ENCODE data around the gene APBA1. TPM values are rescaled to one million over a fixed set of nuclear protein-coding genes. Genes with fewer than 3 reads are reported as not detected.

APBA1 gene
- total RNA-seq, 1 experiment from 2014 or later: under 0.01 TPM

- DNase-seq: peak; percentile 76
- Histone ChIP-seq H3K4me3 (peak overlapping the region; percentile 48), H3K27me3 (no peaks in the 10 kb centered on the region), H3K36me3 (no peaks in the 10 kb centered on the region), H3K9me3 (no peaks in the 10 kb centered on the region)
These were observed 582 bp upstream of the APBA1 start for GRCh38 chr9:69672596-69673310.

GRCh38 chr9:69671311-69671878 lies 776 bp downstream of the APBA1 start:
- Histone ChIP-seq H3K36me3 (no peaks in the 10 kb centered on the region), H3K27me3 (no peaks in the 10 kb centered on the region), H3K9me3 (no peaks in the 10 kb centered on the region), H3K4me3 (no peak overlapping the region)
- no peak for DNase-seq

DNA sequence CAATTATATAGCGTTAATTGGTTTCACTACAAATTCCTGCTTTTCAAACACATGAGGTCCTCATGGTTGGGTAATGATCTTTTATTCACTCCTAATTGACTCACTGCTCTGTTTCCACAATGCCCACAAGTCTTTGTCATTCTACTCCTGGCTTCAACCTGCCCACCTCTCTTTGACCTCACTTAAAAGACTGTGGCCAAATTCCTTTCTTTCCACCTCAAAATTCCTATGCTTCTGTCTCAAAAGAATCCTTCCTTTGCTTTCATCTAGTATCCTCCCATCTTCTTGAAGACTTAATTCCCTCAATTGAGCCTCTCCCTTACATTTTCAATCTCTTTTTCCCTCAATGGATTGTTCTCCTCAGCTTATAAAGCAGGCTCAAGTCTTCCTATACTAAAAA lies 4.9 kb downstream of the APBA1 start:
- DNase-seq: no peak
- Histone ChIP-seq H3K9me3 (no peaks in the 10 kb centered on the region), H3K27me3 (no peaks in the 10 kb centered on the region; the same call in 1 of the 2 replicates), H3K36me3 (no peaks in the 10 kb centered on the region), H3K4me3 (no peak overlapping the region)

DNA sequence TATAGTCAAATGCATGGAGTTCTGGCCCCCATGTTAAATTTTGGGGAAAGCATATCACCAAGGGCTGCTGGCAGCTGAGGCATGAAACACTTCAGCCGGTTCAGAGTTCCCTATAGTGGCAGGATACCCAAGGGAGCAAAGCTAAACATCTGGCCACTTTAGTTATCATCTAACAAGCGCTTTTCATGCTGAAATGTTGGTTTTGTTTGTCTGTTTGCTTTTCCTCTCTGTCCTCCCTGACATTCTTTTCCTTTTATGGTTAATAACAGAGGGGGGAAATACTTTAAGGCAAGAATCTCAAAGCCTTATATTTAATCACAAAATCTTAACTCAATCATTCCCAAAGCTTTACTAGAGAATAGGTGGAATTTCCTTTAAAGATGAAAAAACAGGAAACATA lies 11.9 kb downstream of the APBA1 start:
- Histone ChIP-seq H3K9me3 (no peaks in the 10 kb centered on the region), H3K27me3 (no peaks in the 10 kb centered on the region; the same call in 1 of the 2 replicates), H3K4me3 (no peak overlapping the region), H3K36me3 (no peaks in the 10 kb centered on the region)
- no peak for DNase-seq

GRCh38 chr9:69658987-69659675 lies 13.0 kb downstream of the APBA1 start:
- Histone ChIP-seq H3K27me3 (no peaks in the 10 kb centered on the region), H3K4me3 (no peak overlapping the region), H3K9me3 (no peaks in the 10 kb centered on the region), H3K36me3 (no peaks in the 10 kb centered on the region)
- no peak for DNase-seq

GRCh38 chr9:69657269-69657668 lies 14.9 kb downstream of the APBA1 start:
- Histone ChIP-seq H3K36me3 (no peaks in the 10 kb centered on the region), H3K27me3 (no peaks in the 10 kb centered on the region), H3K9me3 (no peaks in the 10 kb centered on the region), H3K4me3 (no peak overlapping the region)
- no peak for DNase-seq

DNA sequence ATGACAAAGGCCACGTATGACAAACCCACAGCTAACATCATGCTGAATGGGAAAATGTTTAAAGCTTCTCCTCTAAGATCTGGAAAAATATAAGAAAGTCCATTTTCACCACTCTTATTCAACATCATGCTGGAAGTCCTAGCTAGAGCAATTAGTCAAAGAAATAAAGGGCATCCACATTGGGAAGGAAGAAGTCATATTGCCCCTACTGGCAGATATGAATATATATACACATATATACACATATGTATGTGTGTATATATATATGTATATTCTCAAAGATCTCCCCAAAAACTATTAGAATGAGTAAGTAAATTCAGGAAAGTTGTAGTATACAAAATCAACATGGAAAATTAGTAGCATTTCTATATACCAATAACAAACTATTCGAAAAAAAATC lies 17.1 kb downstream of the APBA1 start:
- H3K9me3 ChIP-seq: no peaks in the 10 kb centered on the region
- no peaks in the 10 kb centered on the region for H3K27me3 ChIP-seq
- DNase-seq: no peak
- H3K4me3 ChIP-seq: no peak overlapping the region
- no peaks in the 10 kb centered on the region for H3K36me3 ChIP-seq

DNA sequence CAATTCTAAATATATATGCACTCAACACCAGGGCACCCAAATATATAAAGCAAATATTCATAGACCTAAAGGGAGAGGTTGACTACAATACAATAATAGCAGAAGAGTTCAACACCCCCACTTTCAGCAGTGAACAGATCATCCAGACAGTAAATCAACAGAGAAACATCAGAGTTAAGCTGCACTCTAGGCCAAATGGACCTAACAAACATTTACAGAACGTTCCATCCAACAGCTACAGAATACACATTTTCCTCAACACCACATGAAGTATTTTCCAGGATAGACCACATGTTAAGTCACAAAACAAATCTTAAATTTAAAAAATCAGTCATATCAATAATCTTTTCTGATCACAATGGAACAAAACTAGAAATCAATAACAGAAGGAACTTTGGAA lies 18.9 kb downstream of the APBA1 start:
- DNase-seq: no peak
- Histone ChIP-seq H3K4me3 (no peak overlapping the region), H3K36me3 (no peaks in the 10 kb centered on the region), H3K27me3 (no peaks in the 10 kb centered on the region), H3K9me3 (no peaks in the 10 kb centered on the region)

GRCh38 chr9:69649566-69650250 lies 22.5 kb downstream of the APBA1 start:
- Histone ChIP-seq H3K27me3 (no peaks in the 10 kb centered on the region), H3K36me3 (no peaks in the 10 kb centered on the region), H3K9me3 (no peaks in the 10 kb centered on the region), H3K4me3 (no peak overlapping the region)
- DNase-seq: no peak

DNA sequence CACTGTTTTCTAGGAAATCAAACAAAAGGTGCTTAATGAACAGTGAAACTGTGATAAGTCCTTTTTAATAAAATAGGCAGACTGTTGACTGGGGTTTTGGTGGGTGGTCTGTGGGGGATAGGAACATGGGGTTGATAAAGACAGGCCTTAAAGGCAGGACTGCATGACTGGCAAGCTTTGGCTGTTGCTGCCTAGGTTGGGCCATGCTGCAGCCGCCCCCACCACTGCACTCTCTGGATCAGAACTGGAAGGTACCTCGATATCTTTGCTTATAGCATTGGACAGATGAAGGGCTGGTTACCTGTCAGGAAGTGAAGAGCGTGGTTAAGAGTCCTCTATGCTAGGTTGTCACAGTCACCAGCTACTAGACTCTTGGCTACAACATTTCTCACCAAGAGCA lies 24.4 kb downstream of the APBA1 start:
- DNase-seq: no peak
- H3K27me3 ChIP-seq: no peaks in the 10 kb centered on the region
- H3K9me3 ChIP-seq: no peaks in the 10 kb centered on the region
- H3K36me3 ChIP-seq: no peaks in the 10 kb centered on the region
- no peak overlapping the region for H3K4me3 ChIP-seq

DNA sequence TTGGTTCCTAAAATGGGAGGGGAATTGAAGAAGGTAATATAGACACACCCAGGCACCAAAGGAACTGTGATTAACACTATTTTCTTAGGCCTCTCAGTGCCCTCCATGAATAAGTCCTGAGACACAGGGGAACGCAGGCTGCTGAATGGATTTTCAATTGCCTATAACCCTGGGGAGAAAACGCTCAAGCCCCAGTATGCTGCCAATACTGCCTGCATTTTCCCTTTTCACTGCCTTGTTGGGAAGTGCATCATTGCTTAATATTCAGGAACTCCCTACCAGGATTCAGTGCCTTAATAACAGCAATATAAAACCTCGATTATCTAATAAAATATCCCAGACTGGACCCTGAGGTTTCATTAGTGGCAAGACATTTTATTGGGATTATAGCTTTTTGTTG lies 25.4 kb downstream of the APBA1 start:
- no peak for DNase-seq
- Histone ChIP-seq H3K27me3 (no peaks in the 10 kb centered on the region), H3K9me3 (no peaks in the 10 kb centered on the region), H3K4me3 (no peak overlapping the region), H3K36me3 (no peaks in the 10 kb centered on the region)

DNA sequence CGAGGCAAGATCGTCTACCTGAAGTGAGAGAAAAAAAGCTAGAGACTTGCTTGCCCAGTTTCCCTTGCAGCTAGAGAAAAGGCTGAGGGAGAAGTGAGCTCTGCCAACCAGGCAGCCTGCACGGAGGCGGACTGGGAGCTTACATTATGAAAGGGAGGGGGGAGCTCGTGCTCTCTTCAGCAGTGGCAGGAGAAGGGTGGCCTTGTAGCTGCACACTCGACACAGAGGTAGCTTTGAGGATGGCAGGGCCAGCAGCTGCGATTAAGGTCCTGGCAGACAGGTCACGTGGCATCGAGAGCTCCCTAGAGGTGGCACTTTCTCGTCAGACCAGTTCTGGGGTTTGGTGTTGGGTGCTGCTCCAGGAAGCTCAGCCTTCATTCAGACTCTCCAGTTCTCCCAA lies 26.7 kb downstream of the APBA1 start:
- H3K36me3 ChIP-seq: no peaks in the 10 kb centered on the region
- no peak overlapping the region for H3K4me3 ChIP-seq

GRCh38 chr9:69643098-69643497 lies 29.1 kb downstream of the APBA1 start:
- Histone ChIP-seq H3K36me3 (no peaks in the 10 kb centered on the region), H3K9me3 (no peaks in the 10 kb centered on the region), H3K27me3 (no peaks in the 10 kb centered on the region), H3K4me3 (no peak overlapping the region)
- DNase-seq: no peak

More for the DNA sequence above, 26.7 kb downstream of the APBA1 start:
- Histone ChIP-seq H3K27me3 (no peaks in the 10 kb centered on the region), H3K9me3 (no peaks in the 10 kb centered on the region)
- no peak for DNase-seq

- no peaks in the 10 kb centered on the region for H3K9me3 ChIP-seq
- no peaks in the 10 kb centered on the region for H3K36me3 ChIP-seq
- no peak overlapping the region for H3K4me3 ChIP-seq
- DNase-seq: no peak
- H3K27me3 ChIP-seq: no peaks in the 10 kb centered on the region
These were observed 34.4 kb downstream of the APBA1 start for GRCh38 chr9:69637817-69638200.

GRCh38 chr9:69637193-69637816 lies 34.9 kb downstream of the APBA1 start:
- no peaks in the 10 kb centered on the region for H3K9me3 ChIP-seq
- no peak overlapping the region for H3K4me3 ChIP-seq
- no peaks in the 10 kb centered on the region for H3K36me3 ChIP-seq
- no peaks in the 10 kb centered on the region for H3K27me3 ChIP-seq
- no peak for DNase-seq

DNA sequence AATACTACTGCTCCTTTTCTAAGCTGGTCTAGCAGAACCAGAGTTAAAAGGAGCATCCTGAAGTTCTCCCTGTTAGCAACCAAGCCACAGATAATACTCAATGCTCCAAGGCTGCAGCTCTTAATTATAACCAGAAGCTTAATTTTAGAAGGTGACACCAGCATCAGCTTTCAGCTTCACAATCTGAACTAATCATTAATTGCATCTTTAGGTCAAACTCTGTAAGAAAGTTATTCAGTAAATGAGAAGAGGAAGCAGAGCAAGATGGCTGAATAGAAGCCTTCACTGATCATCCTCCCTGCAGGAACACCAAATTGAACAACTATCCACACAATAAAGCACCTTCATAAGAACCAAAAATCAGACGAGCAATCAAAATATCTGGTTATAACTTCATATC lies 38.5 kb downstream of the APBA1 start:
- H3K36me3 ChIP-seq: no peaks in the 10 kb centered on the region
- H3K4me3 ChIP-seq: no peak overlapping the region
- no peaks in the 10 kb centered on the region for H3K27me3 ChIP-seq
- DNase-seq: no peak
- no peaks in the 10 kb centered on the region for H3K9me3 ChIP-seq

- Histone ChIP-seq H3K36me3 (no peaks in the 10 kb centered on the region), H3K27me3 (no peaks in the 10 kb centered on the region), H3K9me3 (no peaks in the 10 kb centered on the region), H3K4me3 (no peak overlapping the region)
- no peak for DNase-seq
These were observed 39.4 kb downstream of the APBA1 start for GRCh38 chr9:69632768-69633167.
